Left kidney (tissue), 2 donors: Measurements from ENCODE around the gene HOXA4. TPM values are rescaled to one million over a fixed set of nuclear protein-coding genes. Genes with fewer than 3 reads are reported as not detected.

ENCODE experiments used
- DNase-seq: peaks from one replicate; pipeline ENCODE4 v3.0.0-alpha.2; 2013
- polyA plus RNA-seq: library from polyadenylated mRNA; unstranded; fragments of 120-200 nt; gene quantifications from one replicate; pipeline ENCODE4 v1.2.1, GENCODE V29; 2013; ENCODE audit not compliant: insufficient read length

HOXA4 gene
- polyA plus RNA-seq, 1 donor = 28.6 TPM

DNA sequence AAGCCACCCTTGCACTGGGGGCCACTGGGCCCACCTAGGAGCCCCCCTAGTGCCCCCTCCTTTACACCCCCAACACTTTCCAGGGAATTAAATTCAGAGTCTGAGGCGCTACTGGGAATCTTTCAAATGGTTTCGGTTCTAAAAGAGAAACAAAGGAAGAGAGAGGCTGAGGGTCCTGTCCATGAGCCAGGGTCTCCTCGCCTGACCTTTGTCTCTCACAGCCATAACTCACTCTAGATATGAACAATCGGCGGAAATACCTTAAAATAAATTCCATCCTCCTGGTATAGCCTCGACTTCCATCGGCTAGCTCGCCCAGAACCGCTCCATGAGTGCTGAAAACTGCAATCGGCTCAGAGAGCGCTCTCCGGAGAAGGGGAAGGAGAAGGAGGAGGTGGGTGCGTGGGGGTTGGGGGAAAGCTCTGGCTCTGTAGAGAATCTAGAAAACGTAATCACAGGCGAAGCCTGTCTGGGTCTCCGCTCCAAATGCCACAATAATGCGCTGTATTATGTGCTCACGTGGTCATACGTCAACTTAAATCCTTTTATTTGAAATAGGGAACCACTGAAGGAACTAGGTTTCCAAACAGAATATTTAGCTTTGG lies 12.6 kb downstream of the HOXA4 start:
- no peak for DNase-seq

DNA sequence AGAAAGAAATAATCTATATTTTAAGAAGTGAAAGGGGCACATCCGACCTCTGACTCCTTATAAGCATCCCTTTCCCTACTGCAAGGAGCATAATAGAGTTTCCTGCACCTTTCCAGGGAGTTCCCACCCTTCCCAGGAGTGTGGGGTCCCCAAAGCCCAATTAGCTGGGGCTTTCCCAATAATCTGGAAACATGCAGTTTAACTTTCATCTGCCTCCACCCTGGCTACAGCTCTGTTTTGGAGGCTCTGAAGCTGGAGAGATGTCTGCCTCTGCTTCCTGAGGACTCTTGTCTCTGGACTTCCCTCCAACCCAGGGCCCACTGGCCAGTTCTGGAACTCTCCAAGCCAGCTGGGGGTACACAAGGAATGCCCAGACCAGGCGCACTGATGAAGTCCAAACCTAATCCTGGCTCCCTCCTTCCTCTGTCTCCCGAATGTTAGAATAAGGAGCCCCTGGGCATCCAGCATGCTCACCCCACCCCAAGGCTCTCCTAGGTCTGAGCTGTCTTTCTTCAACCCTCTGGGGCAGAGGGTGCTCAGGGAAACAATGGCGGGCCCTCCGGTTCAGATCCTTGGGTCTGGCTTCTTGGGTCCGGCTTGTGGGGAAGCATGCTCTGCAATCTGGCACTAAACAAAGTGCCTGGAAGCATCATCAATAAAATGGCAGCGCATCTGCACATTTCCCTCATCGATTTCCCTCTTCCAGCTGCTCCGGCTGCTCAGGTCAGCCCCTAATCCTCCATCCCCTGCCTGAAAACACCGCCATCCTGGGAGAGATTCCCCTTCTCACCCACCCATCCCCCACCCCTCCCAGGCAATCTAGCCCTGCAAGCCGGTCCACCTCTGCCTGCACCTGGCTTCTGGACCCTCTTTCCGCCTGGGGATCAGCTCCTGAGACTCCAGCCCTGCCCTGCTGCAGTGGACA lies 13.3 kb downstream of the HOXA4 start:
- no peak for DNase-seq

DNA sequence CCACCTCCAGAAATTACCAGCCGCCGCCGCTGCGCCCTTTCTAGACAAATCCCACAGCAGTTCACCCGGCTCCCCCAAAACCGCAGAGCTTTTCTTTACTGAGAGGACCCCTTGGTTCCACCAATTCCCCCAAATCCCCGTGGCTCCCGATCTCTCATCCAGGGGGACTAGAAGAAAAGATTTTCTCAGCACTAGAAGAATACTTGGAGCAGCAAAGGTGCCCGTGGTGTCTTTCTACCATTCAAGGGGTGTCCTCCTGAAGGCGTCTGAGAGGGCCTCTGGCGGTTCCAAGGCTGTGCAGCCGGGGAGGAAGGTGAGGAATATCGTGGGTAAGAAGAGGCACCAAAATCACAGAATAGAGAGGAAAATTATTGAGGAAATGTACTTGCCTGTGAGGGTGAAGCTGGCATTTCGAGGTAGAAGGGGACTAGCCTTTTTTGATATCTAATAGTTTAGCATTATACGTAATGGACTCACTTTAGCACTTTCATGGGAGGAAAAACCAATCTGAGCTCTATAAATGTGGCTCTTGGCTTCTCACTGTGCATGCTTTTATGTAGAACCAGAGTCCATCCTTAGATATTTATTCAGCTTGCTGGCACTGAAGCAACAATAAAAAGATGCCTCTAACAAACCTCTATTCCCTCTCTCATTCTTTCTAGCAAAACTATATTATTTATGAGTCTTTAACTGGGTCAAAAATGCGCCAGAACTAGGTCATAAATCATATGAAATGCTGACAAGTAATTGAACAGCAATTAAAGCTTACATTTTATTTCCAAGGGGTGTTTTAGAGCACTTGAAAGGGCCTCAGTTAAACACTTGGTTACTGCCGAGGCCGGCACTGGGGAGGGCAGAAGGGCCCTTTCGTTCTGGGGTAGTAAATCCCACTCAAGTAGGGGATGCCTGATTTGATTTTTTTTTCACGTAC lies 14.3 kb downstream of the HOXA4 start:
- no peak for DNase-seq

DNA sequence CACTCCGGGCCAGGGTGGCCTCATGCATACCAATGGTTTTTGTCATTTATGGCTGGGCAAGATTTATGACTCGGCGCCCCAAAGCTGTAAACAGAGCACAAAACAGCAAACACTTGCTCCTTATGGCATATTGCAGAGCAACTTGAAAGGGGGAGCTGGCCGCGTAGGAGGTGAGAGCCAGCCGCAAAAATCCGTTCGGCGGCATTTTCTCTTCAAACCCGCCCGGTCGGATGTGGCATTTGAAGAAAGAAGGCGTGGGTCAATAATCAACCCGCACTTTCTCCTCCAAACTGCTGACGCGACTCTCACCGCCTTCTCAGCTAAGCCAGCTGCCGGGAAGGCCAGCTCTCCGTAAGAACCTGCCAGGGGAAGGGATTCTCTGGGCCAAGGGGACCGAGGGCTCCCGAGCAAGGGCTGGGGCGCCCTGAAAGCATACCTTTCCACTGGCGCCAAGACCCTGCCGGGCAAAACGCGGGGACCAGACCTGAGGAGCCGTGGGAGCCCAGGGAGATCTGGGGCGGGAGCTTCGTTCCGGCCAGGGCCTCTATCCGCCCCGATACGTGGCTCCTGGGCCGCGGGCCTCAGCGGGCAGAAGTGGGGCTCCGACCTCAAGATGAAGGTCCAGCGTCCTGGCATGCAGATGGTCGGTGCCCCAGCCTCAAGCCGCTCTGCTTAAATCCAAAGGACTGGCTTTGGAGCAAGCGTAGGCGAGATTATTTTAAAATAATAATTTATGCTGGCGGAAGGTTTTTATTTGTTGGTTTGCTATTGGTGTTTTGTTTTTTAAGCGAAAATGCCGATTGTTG lies 15.1 kb downstream of the HOXA4 start:
- no peak for DNase-seq

DNA sequence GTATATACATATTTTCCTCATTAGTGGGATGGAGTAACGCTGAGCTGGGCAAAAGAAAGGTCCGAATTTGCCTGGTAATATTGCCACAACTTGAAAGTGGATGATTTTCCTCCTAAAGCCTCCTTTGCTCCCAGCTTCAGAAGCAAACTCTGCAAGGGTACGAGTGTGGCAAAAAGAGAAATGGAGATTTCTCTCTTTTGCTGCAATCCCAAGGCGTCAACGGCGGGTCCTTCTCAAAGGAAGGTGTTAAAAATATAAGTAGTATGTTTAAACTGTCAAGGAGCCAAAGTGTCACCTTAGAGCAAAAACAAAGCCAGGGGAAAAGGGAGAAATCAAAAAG lies 15.7 kb downstream of the HOXA4 start:
- no peak for DNase-seq

DNA sequence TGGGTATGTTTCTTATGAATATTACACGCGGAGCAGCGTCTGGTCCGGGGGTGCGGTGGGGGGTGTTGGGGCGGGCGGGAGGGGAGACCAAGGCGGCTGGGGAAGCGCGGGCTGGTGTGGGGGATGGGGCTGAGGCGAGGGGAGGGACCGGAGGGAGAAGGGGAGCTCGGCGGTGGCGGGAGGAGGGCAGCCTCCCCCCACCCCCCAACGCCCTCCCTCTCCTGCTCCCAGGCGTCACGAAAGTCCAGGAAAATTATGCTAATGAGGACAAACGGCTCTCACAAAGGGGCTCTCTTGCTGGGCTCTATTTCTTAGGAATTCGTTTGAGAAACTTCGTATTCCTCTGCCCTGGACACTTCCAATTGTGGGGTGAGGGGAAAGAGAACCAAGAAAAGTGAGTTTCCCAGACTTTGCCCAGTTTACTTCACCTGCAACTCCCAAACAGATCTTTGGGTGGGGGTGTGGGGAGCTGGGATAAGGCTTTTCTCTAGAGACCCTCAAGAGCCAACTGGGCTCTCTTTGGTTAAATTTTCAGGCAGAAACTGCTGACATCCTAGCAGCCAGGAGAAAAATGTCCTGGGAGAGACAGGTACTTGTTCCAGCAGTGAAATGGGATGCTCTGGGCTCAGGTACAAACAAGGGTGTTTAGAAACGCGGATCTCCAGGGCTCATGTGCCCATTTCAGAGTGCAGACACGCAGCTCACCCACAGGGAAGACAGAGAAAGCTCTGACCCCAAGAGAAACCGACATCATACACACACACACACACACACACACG lies 16.4 kb downstream of the HOXA4 start:
- no peak for DNase-seq

DNA sequence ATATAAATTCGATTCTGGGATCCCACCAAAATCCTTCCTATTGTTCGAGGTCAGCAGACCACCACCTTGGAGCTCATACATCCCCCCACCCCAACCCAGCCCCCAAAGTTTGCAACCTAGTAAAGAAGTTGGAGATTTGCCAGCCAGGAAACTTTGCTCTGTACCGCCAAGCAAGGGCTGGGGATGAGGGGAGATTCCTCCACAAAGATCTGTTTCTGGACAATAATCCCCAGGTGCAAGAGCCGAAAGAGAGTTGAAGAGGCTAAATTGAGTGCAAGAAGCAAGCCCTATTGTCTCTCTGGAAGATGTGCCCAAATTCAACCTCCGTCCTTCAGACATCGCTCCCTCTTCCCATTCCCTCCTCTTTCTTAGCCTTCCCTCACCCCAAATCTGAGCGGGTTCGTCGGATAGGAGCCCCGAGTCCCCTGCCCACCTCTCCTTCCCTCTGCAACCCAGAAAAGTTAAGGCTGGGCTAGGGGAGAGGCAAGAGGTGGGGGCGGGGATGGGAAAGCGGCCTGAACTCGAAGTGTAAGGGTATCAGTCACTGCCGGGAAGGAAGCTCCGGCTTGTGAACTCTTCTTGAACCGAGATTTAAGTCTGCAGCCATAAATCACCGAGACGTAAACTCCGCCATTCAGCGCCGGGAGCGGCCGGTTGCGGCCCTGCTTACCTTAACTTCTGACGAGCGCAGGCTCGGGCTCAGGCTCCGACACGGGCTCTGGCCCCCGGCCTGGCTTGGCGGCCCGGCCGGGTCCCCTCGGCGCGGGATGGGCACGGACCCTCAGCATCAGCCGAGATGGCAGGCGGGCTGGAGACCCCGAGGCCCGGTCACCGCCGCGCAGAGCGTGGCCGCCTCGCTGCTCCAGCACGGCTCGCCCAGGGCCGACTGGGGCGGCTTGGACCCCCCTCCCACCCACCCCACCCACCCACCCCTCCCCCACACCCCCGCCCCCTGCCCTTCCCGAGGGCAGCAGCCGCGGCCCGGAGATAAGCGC lies 17.3 kb downstream of the HOXA4 start:
- peak; percentile 93 for DNase-seq

DNA sequence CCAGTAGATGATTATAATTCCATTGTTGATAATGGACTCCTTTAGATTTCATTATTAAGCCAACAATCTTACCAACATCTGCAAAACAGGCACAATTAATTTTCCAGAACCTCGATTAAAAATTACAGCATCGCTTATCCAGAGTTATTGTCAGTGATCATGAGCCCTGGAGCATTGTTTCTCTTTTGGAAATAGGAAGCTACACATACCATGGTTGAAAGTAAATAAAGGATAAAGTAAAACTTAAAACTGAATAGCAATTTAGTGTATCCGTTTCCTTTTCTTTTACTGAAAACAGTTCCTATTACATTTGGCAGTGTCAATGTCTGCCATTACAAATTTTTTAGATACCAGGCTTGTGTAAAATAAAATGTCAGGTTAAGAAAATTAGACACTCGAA lies 18.2 kb downstream of the HOXA4 start:
- DNase-seq = no peak

DNA sequence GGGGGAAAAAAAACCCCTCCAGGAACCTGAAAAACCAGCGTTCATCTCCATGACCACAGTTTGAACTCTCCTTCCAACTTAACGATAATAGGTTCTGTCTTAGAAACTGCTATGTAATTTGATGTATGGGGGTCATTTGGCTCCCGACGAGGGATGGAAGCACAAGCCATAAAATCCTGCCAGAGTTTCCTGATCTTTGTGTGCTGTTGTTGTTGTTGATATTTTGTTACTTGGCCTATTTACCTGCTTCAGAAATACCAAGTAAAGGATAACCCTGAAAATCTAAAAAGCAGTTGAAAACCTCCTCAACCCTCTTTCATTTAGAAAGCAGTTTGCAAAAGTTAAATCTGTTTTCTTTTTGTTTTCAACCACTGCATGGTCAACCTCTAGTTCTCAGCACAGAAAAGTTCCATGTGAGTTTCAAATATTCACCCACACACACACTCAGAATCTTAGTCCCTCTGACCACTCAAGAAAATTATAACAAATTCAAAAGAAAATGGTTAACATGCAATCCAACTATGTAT lies 18.7 kb downstream of the HOXA4 start:
- DNase-seq = no peak

DNA sequence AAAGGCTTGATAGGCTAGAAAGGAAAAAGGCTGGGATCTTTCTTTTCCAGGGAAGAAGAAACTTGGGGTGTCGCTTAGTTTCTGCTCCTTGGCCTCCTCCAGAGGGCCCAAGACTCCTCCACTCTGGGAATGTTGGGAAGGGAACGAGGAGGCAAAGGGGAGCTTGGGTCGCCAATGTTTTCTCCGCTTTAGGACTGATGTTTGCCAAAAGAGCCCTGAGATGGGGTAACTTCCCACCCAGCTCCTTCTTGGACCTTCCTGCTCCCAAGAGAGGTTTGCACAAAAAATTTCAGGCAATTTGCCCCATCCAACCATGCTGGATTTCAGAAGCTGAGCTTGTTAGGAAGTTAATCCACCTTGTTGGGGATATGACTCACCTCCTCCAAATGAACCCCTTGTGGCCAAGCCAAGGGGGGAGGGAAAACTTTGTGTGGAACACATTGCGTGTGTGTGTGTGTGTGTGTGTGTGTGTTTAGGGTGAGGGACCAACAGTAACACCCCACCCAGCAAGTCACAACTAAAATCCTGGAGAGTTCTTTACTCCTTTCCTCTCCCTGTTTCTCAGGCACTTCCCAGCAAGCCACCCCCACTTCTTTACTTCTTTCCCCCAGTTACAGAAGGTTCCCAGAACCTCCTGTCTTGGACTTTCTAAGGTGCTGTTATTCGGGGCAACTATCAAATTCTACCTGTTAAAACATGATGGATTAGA lies 19.4 kb downstream of the HOXA4 start:
- DNase-seq = no peak

DNA sequence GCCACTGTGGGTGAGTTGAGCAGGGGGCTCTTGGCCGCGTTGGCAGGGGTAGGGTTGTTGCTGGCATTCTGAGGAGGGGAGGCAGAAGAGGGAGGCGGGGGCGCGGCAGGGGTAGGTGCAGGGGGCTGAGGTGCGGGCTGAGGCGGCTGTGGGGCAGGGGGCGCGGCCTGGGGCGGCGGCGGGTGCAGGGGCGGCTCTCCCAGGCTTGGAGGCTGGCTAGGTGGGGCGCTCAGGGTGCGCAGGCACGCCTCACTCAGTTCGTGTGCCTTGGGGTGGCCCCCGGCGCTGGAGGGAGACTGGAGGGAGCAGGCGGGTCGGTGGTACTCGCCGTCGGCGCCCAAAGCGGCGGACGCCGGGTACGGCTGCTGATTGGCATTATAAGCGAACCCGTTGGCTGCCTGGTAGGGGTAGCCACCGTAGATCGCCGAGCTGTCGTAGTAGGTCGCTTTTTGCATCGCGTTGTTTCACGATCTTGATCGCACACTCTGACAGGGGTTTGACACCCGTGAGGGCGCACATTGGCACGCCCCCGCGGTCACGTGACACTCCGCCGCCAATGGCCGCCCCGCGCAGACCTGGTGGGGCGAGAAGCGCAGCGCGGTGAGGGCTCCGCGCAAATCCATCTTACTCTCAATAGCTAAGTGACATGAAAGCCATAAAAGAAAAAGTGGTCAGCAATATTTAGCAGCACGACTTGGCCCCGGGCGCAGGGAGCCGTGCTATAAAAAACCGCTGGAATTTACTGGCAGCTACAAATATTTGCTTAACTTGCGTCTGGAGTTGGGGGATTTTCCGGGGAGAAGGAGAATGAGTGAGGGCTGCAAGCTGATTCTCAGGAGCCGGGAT lies 20.1 kb downstream of the HOXA4 start:
- no peak for DNase-seq

DNA sequence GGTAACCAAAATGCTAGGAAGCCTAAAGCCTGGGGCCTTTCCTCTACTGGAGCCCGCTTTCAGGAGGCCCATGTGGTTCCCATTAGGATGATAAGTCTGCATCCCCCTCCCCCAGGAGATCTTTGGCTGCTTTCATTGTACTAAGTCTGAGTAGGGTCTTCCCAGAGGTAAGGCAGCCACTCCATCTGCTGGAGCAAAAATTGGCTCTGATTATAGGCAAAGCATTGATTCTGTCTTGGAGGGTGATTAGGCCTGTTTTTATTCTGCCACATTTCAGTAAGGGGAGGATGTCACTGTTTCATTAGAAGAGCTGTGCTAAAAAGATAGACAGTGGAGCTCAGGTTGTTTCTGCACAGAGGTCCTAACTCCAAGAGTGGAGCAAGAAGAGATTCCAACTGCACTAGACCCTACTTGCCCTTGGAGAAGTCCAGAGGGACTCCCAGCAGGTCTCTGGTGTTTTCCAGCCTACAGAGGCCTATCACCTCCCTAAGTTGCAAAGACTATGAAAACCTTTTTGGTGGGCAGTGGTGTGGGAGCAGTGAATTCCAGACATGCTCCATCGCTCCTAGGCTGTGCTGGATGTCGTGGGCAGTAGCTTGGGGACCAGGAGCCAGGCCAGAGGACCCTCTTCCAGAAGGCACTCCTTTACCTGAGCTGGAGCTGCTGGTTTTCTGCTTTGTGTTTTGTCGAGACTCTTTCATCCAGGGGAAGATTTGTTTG lies 20.9 kb downstream of the HOXA4 start:
- DNase-seq = no peak

DNA sequence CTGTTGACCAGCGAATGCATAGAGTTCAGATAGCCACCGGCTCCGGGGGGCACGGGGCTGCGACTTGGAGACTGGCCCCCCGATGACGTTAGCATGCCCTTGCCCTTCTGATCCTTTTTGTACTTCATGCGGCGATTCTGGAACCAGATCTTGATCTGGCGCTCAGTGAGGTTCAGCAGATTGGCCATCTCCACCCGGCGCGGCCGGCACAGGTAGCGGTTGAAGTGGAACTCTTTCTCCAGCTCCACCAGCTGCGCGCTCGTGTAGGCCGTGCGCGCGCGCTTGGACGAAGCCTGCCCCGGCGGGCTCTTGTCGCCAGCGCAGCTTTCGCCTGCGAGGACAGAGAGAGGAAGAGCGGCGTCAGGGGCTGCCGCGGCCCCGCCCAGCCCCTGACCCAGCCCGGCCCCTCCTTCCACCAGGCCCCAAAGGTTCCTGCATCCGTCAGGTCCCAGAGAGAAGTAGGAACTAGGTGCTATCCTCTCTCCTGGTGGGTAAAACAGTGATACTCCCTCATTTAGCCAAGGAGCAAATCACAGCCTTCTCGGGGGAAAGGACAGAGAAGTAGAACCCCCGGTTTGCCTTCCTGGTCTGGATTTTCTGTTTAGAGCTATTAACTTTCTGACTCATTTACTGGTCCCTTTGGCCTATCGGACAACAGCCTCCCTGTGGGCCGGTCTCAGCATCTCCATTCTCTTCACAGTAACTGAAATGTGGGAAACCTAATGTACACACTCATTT lies 22.0 kb downstream of the HOXA4 start:
- no peak for DNase-seq

DNA sequence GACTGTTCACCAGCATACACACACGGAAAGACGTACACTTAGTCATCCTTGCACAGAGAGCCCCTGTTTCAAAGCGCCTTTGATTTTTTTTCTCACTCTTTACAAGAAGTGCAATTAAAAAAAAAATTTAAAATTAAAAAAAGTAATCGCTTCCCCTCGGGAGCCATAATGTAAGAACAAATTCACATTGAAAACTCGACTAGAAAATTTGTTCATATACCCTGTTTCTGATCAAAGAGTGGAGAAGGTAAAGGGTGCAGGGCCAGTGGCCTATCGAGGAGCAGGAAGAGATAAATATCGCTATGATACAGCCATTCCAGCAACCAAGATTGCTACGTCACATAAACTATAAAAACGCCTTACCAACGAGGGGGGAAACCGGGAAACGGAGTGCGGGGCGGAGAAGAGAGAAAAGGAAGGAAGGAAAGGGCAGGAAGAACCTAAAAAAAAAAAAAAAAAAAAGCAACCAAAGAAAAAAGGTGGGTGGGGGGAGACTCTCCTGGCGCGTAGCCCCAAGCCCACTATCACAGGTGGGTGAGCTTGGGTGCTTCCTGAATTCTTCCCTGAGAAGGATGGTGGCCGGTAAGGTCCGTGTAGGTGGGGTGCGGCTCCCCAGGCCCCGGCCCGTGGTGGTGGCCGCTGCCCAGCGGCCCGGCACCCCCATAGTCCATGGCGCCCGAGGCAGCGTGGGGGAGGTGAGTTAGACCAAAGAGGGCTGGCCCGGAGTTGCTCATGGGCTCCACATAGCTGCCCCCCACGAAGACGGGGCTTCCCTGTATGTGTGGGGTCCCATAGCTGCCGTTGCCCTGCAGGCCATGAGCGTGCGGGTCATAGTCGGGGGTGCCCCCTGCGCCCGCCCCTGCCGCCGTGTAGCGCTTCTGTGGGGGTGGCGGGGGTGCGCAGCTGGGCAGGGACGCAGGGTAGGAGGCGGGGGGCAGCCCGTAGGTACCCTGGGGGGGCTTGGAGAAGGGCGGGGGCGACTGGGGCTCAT lies 22.9 kb downstream of the HOXA4 start:
- DNase-seq = no peak

DNA sequence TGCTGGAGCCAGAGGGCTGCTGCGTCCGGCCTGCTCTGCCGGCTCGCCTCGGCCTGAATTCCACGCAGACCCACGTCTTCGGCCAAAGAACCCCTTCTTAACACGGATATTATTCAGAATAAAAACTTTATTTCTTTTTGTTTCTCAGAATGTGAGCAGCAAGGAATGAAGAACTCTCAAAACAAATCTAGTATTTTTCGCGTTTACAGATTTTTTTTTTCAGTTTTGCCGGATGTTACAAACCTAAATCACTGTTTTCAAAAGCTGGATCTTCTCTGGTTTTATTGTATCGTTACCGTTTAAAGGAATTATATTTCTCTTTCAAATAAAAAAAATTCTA lies 23.7 kb downstream of the HOXA4 start:
- DNase-seq = no peak
